PC-3 (cell line): Measurements from ENCODE around the gene PRXL2A. TPM values are rescaled to one million over a fixed set of nuclear protein-coding genes. Genes with fewer than 3 reads are reported as not detected.

Source experiments
- ATAC-seq: fragments of 200-7000 bp; cut with Tn5 transposase; 2 replicates; pipeline ENCODE4 v1.9.1; 2020; ENCODE audit warnings: mild to moderate bottlenecking, moderate library complexity
- BruUV-seq: library from RNA; stranded (reverse); fragments of 400-500 nt; replicated peaks from 2 replicates; lab custom pipeline; 2021; lab: Mats Ljungman, UMichigan
- CTCF ChIA-PET: fragments of 300-600 bp; sonication (Branson Sonifier 250); formaldehyde crosslinking; loops from one replicate; lab custom pipeline; 2022; ENCODE audit warnings: antibody characterized with exemption; lab: Charles Lee
- POLR2A ChIA-PET: fragments of 300-600 bp; sonication (Branson Sonifier 250); formaldehyde crosslinking; loops from one replicate; lab custom pipeline; 2022; ENCODE audit warnings: antibody characterized with exemption; ENCODE audit not compliant: unreplicated experiment; lab: Charles Lee
- DNase-seq: peaks from one replicate; pipeline ENCODE4 v3.0.0-alpha.2; 2015
- H2AFZ ChIP-seq: fragments of 300-600 bp; sonication (generic); 2 replicates; pipeline ENCODE4 v1.6.0; 2016; ENCODE audit warnings: antibody characterized with exemption, low read length
- H3F3A ChIP-seq: fragments of 300-600 bp; sonication (generic); one replicate; pipeline ENCODE4 v1.6.0; 2017; ENCODE audit warnings: antibody characterized with exemption, low read length, control low read depth, mild to moderate bottlenecking; ENCODE audit not compliant: unreplicated experiment
- H3K27ac ChIP-seq: fragments of 300-600 bp; sonication (generic); 2 replicates; pipeline ENCODE4 v1.5.1; 2016; ENCODE audit warnings: mild to moderate bottlenecking, low read length
- H3K27me3 ChIP-seq: fragments of 300-600 bp; sonication (generic); 2 replicates; pipeline ENCODE4 v1.6.1; 2016; ENCODE audit warnings: low read length, mixed read lengths
- H3K36me3 ChIP-seq: fragments of 300-600 bp; sonication (generic); 2 replicates; pipeline ENCODE4 v1.6.1; 2016; ENCODE audit warnings: low read depth, mixed run types, low read length, mixed read lengths
- H3K4me1 ChIP-seq: fragments of 300-600 bp; sonication (generic); 2 replicates; pipeline ENCODE4 v1.5.1; 2016; ENCODE audit warnings: low read length; ENCODE audit not compliant: insufficient read depth
- H3K4me2 ChIP-seq: fragments of 300-600 bp; sonication (generic); 2 replicates; pipeline ENCODE4 v1.6.0; 2016; ENCODE audit warnings: low read length
- H3K4me3 ChIP-seq: fragments of 300-600 bp; sonication (generic); 2 replicates; pipeline ENCODE4 v1.5.1; 2016; ENCODE audit warnings: mild to moderate bottlenecking, low read length, mixed read lengths
- H3K79me2 ChIP-seq: fragments of 300-600 bp; sonication (generic); 2 replicates; pipeline ENCODE4 v1.6.1; 2017; ENCODE audit warnings: low read length, mixed read lengths
- H3K9ac ChIP-seq: fragments of 300-600 bp; sonication (generic); 2 replicates; pipeline ENCODE4 v1.6.0; 2016; ENCODE audit warnings: mild to moderate bottlenecking, low read length
- H3K9me2 ChIP-seq: fragments of 300-600 bp; sonication (generic); replicated peaks from 2 replicates; pipeline ENCODE4 v1.6.1; 2016; ENCODE audit warnings: mixed run types, low read length, mixed read lengths
- H3K9me3 ChIP-seq: fragments of 300-600 bp; sonication (generic); 2 replicates; pipeline ENCODE4 v1.6.1; 2016; ENCODE audit warnings: low read length, mixed read lengths
- H4K20me1 ChIP-seq: fragments of 300-600 bp; sonication (generic); 2 replicates; pipeline ENCODE4 v1.6.1; 2016; ENCODE audit warnings: low read length, mixed read lengths
- CTCF ChIP-seq: fragments of 300-600 bp; sonication (generic); conservative IDR thresholded peaks from 2 replicates; pipeline ENCODE4 v1.5.1; 2017; ENCODE audit warnings: antibody characterized with exemption, low read depth, mild to moderate bottlenecking, low read length
- EZH2 ChIP-seq: fragments of 300-600 bp; sonication (generic); IDR thresholded peaks from one replicate; pipeline ENCODE4 v1.6.1; 2017; ENCODE audit warnings: antibody characterized with exemption, mild to moderate bottlenecking, low read length; ENCODE audit not compliant: unreplicated experiment
- EZH2phosphoT487 ChIP-seq: fragments of 300-600 bp; sonication (generic); IDR thresholded peaks from 2 replicates; pipeline ENCODE4 v1.6.1; 2018; ENCODE audit warnings: mild to moderate bottlenecking, antibody characterized with exemption, low read length, borderline replicate concordance
- intact Hi-C: fragments of 100-400 bp; cut with micrococcal nuclease; formaldehyde crosslinking; loops from 2 replicates; pipeline ENCODE4 v1.9.0; 2023
- total RNA-seq: library from RNA; depleted of rRNA; stranded (reverse); fragments of >200 nt; gene quantifications from 2 replicates; pipeline ENCODE4 v1.2.3, GENCODE V29; 2014; rRNA removed

Gene PRXL2A
- total RNA-seq, 1 experiment from 2014 or later, result not detected

GRCh38 chr10:80485076-80485945 lies 77.0 kb downstream of the PRXL2A start:
- no peak overlapping the region for H3K9ac ChIP-seq
- H3K27me3 ChIP-seq, result no peaks in the 10 kb centered on the region
- no peak overlapping the region for H2AFZ ChIP-seq
- DNase-seq, result no peak
- no peaks in the 10 kb centered on the region for H3F3A ChIP-seq
- BruUV-seq, result no TSS peak
- no peak for ATAC-seq
- H3K9me2 ChIP-seq, result no peaks in the 10 kb centered on the region
- ChIA-PET CTCF (no interaction called here), POLR2A (no interaction called here)
- H3K27ac ChIP-seq, result no peak overlapping the region
- no peaks in the 10 kb centered on the region for H3K4me1 ChIP-seq
- no peaks in the 10 kb centered on the region for H4K20me1 ChIP-seq
- H3K4me3 ChIP-seq, result no peak overlapping the region
- H3K79me2 ChIP-seq, result no peaks in the 10 kb centered on the region
- TF ChIP-seq CTCF, result no peak
- TF ChIP-seq EZH2, result no peak
- no peak for TF ChIP-seq EZH2phosphoT487
- H3K4me2 ChIP-seq, result no peak overlapping the region
- no peaks in the 10 kb centered on the region for H3K9me3 ChIP-seq
- H3K36me3 ChIP-seq, result no peaks in the 10 kb centered on the region
- intact Hi-C loops, result no loop called here

DNA sequence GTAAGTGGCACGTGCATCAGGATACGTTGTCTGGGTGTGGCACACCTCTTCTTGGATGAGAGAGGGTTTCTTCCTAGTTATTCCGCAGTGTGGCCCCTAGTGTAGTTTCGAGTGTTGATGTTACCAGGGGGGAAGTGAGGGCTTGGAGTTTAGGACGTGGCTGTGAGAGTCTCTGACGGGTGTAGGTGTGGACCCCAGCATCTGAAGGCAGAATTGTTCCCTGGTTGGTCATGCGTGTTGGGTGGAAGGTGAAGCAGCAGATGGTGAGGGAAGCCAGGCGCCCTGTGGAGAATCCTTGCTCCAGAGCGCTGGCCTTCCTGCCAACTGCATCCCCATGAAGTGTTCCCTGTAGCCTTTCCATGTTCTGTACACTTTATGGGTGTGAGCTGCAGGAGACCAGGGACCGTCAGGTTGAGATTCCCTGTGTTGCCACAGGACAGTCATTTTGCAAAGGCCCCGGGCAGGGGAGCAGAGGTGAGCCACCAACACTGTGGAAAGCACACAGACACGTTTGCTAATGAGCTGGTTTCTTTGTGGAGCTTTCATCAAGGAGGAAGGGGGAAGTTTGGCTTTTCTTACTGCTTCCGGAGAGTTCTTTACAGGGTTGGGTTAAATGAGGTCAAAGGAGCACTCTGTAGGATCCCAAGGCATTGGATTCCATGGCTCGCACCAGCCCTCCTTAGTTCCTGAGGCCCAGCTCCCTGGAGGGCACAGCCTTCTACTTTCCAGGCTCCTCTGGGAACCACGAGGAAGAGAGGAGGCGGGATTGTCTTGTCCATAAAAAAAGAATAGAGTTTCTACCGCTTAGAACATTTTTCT lies 77.8 kb downstream of the PRXL2A start:
- no peaks in the 10 kb centered on the region for H3K36me3 ChIP-seq
- POLR2A ChIA-PET, result no interaction called here
- ATAC-seq (no peak), DNase-seq (no peak)
- TF ChIP-seq EZH2 (no peak), EZH2phosphoT487 (no peak), CTCF (no peak)
- no peak overlapping the region for H2AFZ ChIP-seq
- intact Hi-C loops, result no loop called here
- no peaks in the 10 kb centered on the region for H4K20me1 ChIP-seq
- H3K9me2 ChIP-seq, result no peaks in the 10 kb centered on the region
- H3K9me3 ChIP-seq, result no peaks in the 10 kb centered on the region
- H3K27ac ChIP-seq, result no peak overlapping the region
- H3K4me2 ChIP-seq, result no peak overlapping the region
- H3K27me3 ChIP-seq, result no peaks in the 10 kb centered on the region
- no peak overlapping the region for H3K4me3 ChIP-seq
- CTCF ChIA-PET, result no interaction called here
- H3F3A ChIP-seq, result no peaks in the 10 kb centered on the region
- no peak overlapping the region for H3K9ac ChIP-seq
- no peaks in the 10 kb centered on the region for H3K4me1 ChIP-seq
- no TSS peak for BruUV-seq
- H3K79me2 ChIP-seq, result no peaks in the 10 kb centered on the region

Other genes with a start within 250 kb of the PRXL2A start
- 434 and 520 TPM in 2 replicates for gene ANXA11, start 203.0 kb upstream of the PRXL2A start, total RNA-seq
- not detected in 2 replicates for gene MAT1A, start 118.9 kb upstream of the PRXL2A start, total RNA-seq
- gene DYDC1, start 51.8 kb upstream of the PRXL2A start, total RNA-seq, result not detected in 2 replicates
- gene DYDC2, start 51.8 kb upstream of the PRXL2A start, total RNA-seq, result not detected in 2 replicates
- not detected in 2 replicates for gene TSPAN14, start 45.8 kb downstream of the PRXL2A start, total RNA-seq
- gene SH2D4B, start 129.4 kb downstream of the PRXL2A start, total RNA-seq, result not detected in 2 replicates